HG03460 (cell line): ENCODE results near the gene HMX1.

Experiments used
- ATAC-seq: cut with Tn5 transposase; IDR thresholded peaks from one replicate; pipeline ENCODE4 v1.9.1; 2021; ENCODE audit not compliant: unreplicated experiment

Gene HMX1

GRCh38 chr4:8893227-8893623 lies 21.6 kb upstream of the HMX1 start:
- no peak for ATAC-seq

- ATAC-seq: no peak
Observed at GRCh38 chr4:8892556-8893226, 21.1 kb upstream of the HMX1 start.

DNA sequence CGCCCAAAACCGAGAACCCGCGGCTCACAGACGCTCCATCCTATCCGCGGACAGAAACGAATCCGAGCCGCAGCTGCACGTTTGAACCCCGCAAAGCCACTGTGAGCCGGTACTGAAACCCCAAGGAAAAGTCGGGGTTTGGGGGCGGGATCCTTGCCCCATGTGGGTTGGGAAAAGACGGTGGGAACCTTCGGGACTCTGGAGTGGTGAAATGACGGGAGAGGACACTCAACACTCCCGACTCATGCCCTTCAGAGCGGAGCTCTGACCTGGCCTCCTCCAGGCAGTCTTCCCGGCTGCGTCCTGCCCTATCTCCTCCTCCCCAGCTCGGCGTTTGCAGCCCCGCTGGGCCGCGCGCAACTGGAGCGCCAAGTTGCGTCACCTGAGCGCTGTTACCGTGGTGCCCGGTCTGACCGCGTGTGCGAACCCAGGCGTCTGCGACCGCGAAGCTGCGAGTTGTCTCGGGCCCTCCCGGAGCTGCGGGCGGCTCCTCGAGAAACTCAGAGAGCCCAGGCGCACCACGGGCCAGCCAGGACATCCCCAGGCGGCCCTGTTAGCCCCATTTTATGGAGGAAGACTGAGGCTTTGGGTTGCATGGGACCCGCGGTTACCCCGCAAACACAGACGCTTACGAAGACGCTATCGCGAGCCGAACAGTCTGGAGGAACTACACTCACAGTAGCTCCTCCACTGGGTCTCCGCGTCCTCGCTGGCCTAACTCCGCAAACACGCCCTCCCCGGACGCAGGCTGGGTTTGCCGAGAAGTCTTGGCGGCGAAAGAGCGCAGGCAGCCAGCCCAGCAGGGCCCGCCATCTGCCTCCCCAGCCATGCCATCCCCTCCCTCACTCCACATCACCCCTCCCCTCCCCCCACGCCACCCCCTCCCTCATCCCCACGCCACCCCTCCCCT lies 20.3 kb upstream of the HMX1 start:
- ATAC-seq: no peak

DNA sequence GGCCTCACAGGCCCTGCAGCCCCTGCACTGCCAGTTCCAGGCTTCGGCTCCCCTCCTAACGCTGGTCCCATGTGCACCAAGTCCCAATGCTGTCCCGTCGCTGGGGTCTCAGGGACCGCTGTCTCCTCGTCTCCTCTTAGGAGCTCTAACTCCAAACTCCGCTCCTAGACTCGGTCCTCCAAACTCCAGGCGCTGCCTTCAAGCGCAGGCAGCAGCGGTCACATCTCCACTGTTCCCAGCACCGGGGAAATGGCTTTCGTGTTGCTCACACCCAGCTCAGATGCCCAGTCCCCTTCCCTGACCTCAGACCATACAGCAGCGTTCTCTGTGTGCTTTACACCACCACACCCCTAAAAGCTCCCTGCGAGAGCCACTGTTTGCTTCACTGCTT lies 19.6 kb upstream of the HMX1 start:
- ATAC-seq: no peak

GRCh38 chr4:8888856-8889255 lies 17.2 kb upstream of the HMX1 start:
- ATAC-seq: no peak

GRCh38 chr4:8886612-8887406 lies 15.2 kb upstream of the HMX1 start:
- ATAC-seq: no peak

- no peak for ATAC-seq
Observed at GRCh38 chr4:8882239-8882638, 10.6 kb upstream of the HMX1 start.

DNA sequence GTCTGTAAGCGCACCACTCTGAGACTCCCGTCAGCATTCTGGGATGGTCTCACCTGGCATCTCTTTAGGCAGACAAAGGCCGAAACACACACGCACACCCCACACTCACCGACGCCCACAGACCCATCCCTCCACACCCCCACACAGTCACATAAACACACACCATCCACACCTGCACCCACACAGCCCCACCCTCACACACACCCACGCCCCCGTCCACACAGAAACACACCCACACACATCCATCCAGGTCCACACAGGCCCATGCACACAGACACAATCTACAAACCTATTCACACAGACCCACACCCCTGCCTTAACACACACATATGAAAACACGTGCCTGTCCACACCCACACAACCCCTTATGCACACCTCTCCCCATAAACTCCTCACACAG lies 9.2 kb upstream of the HMX1 start:
- no peak for ATAC-seq

GRCh38 chr4:8879574-8879973 lies 7.9 kb upstream of the HMX1 start:
- no peak for ATAC-seq

DNA sequence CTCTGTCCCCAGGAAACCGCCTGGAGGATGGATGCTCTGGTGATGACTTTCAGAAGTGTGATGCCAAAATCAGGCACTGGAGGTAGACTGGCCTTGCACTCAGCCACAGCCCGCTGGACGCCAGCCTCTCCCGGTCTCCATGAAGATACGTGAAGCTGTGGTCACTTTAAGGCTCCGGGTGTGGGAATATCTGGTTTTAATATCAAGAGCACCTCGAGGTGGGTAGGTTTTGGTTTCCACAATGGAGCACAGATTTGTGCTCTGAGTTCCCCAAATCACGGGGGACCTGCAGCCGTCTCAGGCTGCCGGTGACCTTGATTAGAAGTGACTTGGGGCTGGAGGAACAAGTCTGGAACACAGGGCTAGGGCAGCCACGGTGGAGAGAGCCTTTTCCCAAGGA lies 6.8 kb upstream of the HMX1 start:
- no peak for ATAC-seq

DNA sequence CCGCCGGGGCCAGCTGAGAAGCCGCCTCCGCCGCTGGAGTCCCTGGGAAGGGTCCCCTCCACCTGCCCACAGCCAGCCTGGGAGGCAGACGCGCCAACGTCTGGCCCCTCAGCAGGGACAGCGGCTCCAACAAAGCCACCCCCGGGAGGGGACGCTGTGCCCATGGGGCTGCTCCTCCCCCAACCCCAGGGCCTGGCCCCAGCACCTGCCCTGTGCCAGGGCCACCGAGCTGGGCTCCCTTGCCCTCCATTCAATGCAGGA lies 6.1 kb upstream of the HMX1 start:
- ATAC-seq: no peak

- no peak for ATAC-seq
Observed at GRCh38 chr4:8876982-8877779, 5.5 kb upstream of the HMX1 start.

DNA sequence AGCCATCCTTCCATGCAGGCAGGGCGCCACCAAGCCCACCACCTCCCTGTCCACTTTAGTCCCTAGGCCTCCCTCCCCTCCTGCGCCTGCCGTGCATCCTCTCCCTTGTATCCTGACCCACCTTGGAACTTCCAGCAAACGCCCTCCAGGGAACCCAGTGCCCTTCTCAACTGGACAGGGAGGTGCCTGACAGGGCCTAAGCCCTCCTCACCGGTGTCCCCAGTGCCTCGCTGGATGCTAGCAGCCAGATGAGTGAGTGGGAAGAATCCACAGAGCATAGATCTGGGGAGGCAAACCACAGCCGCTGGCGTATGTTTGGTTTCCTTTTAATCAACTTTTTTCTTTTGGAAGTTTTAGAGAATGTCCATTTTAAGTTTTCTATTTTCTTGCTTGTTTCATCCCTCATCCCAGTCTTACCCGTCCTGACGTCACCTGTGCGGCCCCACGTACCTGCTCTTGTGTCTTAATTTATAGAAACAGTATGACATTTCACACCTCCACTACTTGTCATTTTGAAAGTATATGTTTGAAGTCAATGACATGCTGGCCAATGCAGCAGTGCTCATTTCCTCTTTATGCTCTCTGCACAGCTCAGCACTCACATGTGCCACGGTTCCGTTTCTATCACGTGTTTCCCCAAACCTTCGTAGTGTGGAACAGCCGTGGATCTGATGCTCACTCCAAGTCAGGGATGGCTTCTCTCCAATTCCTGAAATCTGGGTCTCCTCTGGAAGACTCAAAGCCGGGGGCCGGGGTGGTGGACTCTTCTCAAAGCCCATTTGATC lies 3.4 kb upstream of the HMX1 start:
- ATAC-seq: no peak

GRCh38 chr4:8874003-8874895 lies 2.6 kb upstream of the HMX1 start:
- no peak for ATAC-seq

DNA sequence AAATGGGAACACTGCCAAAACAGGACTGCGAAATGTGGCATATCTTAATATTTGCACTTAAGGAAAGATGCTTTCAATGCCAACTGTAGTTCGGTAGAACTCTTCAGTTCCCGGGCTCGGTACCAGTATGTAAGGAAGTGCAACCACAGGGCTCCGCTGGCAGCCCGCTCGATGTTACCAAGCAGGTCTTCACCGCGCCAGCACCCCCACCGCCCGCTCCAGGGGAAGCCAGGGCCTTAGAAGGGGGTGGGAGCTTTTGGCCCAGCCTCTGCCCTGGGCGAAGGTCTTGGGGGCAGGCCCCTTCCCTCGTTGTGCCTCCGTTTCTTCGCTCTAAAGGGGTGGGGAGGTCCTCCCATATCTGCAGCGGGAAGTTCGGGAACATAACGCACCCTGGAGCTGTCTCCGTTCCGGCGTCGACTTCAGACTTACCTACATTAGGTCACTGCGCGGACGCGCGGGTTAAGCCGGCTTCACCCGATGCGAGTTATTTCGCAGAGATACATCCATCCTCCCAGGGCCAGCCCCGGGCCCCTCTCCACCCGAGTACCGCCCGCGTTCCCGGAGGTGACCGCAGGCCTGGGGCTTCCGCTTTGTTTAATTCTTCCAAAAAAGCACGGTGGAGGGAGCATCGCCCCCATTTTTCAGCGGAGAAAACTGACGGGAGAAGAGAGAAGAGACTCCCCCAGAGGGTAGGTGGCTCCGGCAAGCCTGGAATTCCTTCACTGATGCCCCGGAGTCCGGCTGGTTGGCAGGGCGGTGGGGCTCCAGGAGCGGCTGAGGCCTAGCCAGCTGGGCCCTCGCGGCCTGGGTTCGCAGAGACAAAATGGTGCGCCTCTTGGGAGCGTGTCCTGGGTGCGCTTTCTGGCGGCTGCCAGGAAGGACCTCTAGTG lies 1.0 kb upstream of the HMX1 start:
- no peak for ATAC-seq

DNA sequence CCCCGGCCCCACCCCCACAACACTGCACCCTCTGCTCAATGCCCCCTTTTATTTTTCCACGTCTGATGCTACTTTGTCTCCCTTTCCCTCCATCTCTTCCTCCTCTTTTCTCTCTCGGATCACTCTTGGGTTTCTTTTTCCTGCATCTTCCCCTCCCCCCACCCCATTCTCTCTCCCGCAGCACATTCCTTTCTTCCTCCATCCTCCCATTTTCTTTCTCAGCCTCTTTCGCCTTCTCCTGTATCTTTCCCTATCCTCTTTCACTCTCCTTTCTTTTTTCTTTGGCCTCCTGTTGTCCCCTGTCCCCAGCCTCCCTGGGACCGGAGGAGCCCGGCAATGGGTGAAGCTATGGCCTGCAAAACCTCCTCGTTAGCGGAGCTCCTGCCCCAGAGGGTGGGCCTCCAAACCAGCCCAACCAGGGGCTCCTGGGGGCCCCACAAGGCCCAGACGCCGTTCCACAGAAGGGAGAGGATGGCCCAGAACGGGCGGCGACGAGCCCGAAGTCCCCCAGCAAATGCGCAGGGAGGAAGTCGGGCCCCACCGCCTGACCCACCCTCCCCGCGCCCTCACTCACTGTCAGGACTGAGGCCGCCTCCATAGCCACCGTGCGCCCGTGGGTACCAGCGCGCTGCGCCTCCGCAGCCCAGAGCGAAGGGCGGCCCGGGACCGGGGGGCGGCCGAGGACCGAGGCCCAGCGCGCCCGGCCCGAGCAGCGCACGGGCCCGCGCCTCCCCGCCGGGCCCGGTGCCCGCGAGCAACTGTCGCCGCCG lies 807 bp downstream of the HMX1 start:
- ATAC-seq: no peak

DNA sequence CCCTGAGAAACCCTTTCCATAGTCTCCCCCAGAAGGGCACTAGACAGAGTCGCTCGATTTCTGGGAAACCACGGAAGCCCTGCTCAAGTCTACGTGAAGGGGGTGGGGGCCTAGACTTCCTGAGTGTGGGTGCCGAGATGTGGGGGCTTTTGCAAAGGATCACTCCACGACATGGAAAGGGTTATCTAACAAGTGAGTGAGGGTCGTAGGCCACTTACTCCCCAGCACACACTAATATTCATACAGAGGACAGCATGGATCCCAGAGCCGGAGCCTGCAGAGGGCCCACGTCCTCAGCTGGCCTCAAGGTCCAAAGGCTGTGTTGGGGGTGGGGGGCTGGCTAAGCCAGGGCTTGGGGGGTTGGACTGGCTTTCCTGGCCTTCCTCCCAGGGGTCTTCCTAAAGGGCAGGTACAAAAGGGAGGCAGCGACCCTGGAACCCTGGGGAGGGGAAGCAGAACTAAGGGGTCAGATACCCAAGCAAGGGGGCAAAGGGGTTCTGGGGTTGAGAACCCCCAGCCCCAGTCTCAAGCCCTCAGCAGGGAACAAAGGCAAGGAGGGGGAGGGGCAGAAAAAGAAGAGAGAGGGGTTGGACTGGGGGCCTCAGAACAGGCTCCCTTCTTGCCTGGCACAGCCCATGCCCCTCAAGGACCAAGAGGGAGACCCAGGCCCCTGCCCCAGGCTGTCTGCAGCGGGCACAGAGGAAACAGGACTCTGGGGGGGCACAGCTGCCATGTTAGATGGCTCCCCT lies 1.6 kb downstream of the HMX1 start:
- no peak for ATAC-seq
